DOHH2 (cell line): ENCODE measurements around the gene FOXN3.

ENCODE experiments used
- H3F3A ChIP-seq: fragments of 200-600 bp; sonication (generic), shearing (Covaris generic); 2 replicates; pipeline ENCODE4 v1.6.0; 2016; ENCODE audit warnings: antibody characterized with exemption, mild to moderate bottlenecking; ENCODE audit not compliant: control insufficient read depth, insufficient read depth
- H3K27ac ChIP-seq: fragments of 200-600 bp; sonication (generic); 2 replicates; pipeline ENCODE4 v1.5.1; 2014; ENCODE audit warnings: low read depth, mild to moderate bottlenecking, low read length, moderate library complexity
- H3K27me3 ChIP-seq: fragments of 200-600 bp; sonication (generic); 2 replicates; pipeline ENCODE4 v1.6.1; 2014; ENCODE audit warnings: mild to moderate bottlenecking, low read length, mixed read lengths; ENCODE audit not compliant: control insufficient read depth
- H3K36me3 ChIP-seq: fragments of 200-600 bp; sonication (generic); 2 replicates; pipeline ENCODE4 v1.6.1; 2014; ENCODE audit warnings: mild to moderate bottlenecking, low read length, moderate library complexity, mixed read lengths; ENCODE audit not compliant: control insufficient read depth
- H3K4me1 ChIP-seq: fragments of 200-600 bp; sonication (generic); 2 replicates; pipeline ENCODE4 v1.6.1; 2014; ENCODE audit warnings: mild to moderate bottlenecking, low read length, mixed read lengths; ENCODE audit not compliant: control insufficient read depth
- H3K4me2 ChIP-seq: fragments of 200-600 bp; sonication (generic); 2 replicates; pipeline ENCODE4 v1.6.0; 2014; ENCODE audit warnings: mild to moderate bottlenecking, low read length, moderate library complexity
- H3K4me3 ChIP-seq: fragments of 200-600 bp; sonication (generic); 2 replicates; pipeline ENCODE4 v1.5.1; 2014; ENCODE audit warnings: mild to moderate bottlenecking, low read length, mixed read lengths
- H3K79me2 ChIP-seq: fragments of 200-600 bp; sonication (generic); 2 replicates; pipeline ENCODE4 v1.6.1; 2014; ENCODE audit warnings: mild to moderate bottlenecking, low read length, mixed read lengths; ENCODE audit not compliant: control insufficient read depth
- H3K9me2 ChIP-seq: fragments of 200-600 bp; sonication (generic); replicated peaks from 2 replicates; pipeline ENCODE4 v1.6.1; 2014; ENCODE audit warnings: mild to moderate bottlenecking, low read length, mixed read lengths; ENCODE audit not compliant: control insufficient read depth
- H3K9me3 ChIP-seq: fragments of 200-600 bp; sonication (generic); 2 replicates; pipeline ENCODE4 v1.6.1; 2014; ENCODE audit warnings: antibody characterized with exemption, low read length, mixed read lengths; ENCODE audit not compliant: control insufficient read depth, insufficient read depth
- H4K20me1 ChIP-seq: fragments of 200-600 bp; sonication (generic); 2 replicates; pipeline ENCODE4 v1.6.0; 2014; ENCODE audit warnings: low read depth, mild to moderate bottlenecking, antibody characterized with exemption, low read length, moderate library complexity; ENCODE audit not compliant: control insufficient read depth, insufficient read depth
- CTCF ChIP-seq: fragments of 200-600 bp; sonication (generic); IDR thresholded peaks from one replicate; pipeline ENCODE4 v1.5.1; 2014; ENCODE audit warnings: antibody characterized with exemption, mild to moderate bottlenecking, low read depth, low read length; ENCODE audit not compliant: poor library complexity, severe bottlenecking
- EZH2phosphoT487 ChIP-seq: fragments of 200-600 bp; sonication (generic); IDR thresholded peaks from 2 replicates; pipeline ENCODE4 v1.6.1; 2017; ENCODE audit warnings: borderline replicate concordance, mild to moderate bottlenecking, antibody characterized with exemption, low read length, moderate library complexity, mixed read lengths

FOXN3 gene

GRCh38 chr14:89351516-89352404 lies 65.3 kb downstream of the FOXN3 start:
- Histone ChIP-seq H3K9me2 (no peaks in the 10 kb centered on the region), H3K27ac (peak overlapping the region; percentile 67), H3K9me3 (no peaks in the 10 kb centered on the region), H3K4me3 (peak overlapping the region; percentile 65), H3K36me3 (peaks cover 20% of the 10 kb centered on the region), H3K27me3 (no peaks in the 10 kb centered on the region), H4K20me1 (no peaks in the 10 kb centered on the region), H3K79me2 (peaks cover 39% of the 10 kb centered on the region), H3K4me1 (peaks cover 57% of the 10 kb centered on the region), H3F3A (peaks cover 9% of the 10 kb centered on the region; the same call in 1 of the 2 replicates), H3K4me2 (peak overlapping the region; percentile 60)
- TF ChIP-seq EZH2phosphoT487 (no peak), CTCF (no peak)

- no peak for TF ChIP-seq EZH2phosphoT487
- TF ChIP-seq CTCF = no peak
- Histone ChIP-seq H3K27me3 (no peaks in the 10 kb centered on the region), H3K36me3 (peaks cover 20% of the 10 kb centered on the region), H3F3A (peaks cover 9% of the 10 kb centered on the region; the same call in 1 of the 2 replicates), H3K9me3 (no peaks in the 10 kb centered on the region), H3K9me2 (no peaks in the 10 kb centered on the region), H4K20me1 (no peaks in the 10 kb centered on the region), H3K4me2 (peak overlapping the region; percentile 60), H3K27ac (peak overlapping the region; percentile 67), H3K4me3 (peak overlapping the region; percentile 65), H3K4me1 (peaks cover 53% of the 10 kb centered on the region), H3K79me2 (peaks cover 37% of the 10 kb centered on the region)
Observed at GRCh38 chr14:89351221-89351515, 65.9 kb downstream of the FOXN3 start.

GRCh38 chr14:89350152-89350551 lies 66.9 kb downstream of the FOXN3 start:
- Histone ChIP-seq H3K4me1 (peaks cover 53% of the 10 kb centered on the region), H4K20me1 (no peaks in the 10 kb centered on the region), H3K27me3 (no peaks in the 10 kb centered on the region), H3K27ac (peak overlapping the region; percentile 67), H3K36me3 (peaks cover 20% of the 10 kb centered on the region), H3K9me2 (no peaks in the 10 kb centered on the region), H3K9me3 (no peaks in the 10 kb centered on the region), H3K4me2 (peak overlapping the region; percentile 60), H3F3A (peaks cover 9% of the 10 kb centered on the region; the same call in 1 of the 2 replicates), H3K79me2 (peaks cover 37% of the 10 kb centered on the region), H3K4me3 (0 out of 2 replicates have a peak overlapping the region, but pooled peaks have one; percentile 16)
- TF ChIP-seq EZH2phosphoT487 (no peak), CTCF (no peak)
